H54 (cell line): ENCODE measurements around the gene ACSBG1.

ENCODE experiments used
- DNase-seq: peaks from one replicate; pipeline ENCODE4 v3.0.0; 2011; ENCODE audit warnings: low spot score, mixed read lengths; ENCODE audit not compliant: insufficient read length
- FAIRE-seq: peaks from 3 replicates; lab custom pipeline; 2011; peaks lifted over from hg19 to GRCh38; lab: Jason Lieb, UNC
- POLR2A ChIP-seq: IDR thresholded peaks from 2 replicates; pipeline ENCODE4 v1.6.1; 2011; ENCODE audit warnings: low read depth, mild to moderate bottlenecking, low read length

ACSBG1 gene

DNA sequence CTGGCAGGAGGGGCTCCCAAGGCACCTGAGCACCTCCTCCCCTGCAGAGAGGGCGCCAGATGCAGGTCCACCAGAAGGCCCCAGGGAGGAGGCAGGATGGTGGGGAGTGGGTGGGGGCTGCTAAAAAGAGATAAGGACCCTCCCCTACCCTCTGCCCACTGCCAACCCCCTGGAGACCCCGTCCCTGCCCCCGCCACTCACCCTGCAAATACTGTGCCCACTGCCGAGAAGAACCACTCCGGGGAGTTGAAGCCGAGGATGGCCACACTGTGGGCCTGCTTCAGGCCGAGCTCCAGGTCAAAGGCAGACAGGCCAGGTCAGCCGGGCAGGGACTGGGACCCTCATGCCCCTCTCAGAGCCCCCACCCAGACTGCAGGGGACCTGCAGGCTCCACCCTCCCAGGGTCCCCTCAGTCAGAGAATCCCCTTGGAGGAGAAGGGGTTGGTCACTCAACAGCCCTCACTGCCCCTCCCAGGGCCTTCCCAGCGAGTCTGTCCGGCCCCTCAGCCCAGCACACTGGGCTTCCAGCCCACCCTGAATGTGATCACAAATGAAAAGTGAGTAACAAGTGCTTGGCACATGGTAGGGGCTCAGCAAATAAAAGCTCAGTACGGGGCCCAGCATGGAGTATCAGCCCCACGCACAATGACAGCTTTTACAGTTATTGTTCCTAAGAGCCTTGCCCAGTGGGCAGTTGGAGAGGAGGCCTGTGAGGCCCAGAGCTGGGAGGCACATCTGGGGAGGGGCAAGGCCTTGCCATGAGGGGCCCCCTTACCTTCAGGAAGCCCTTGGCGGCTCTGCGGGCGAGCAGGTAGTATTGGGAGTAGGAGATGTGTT lies 40.4 kb downstream of the ACSBG1 start:
- no peak for TF ChIP-seq POLR2A
- FAIRE-seq (no peak), DNase-seq (no peak)

DNA sequence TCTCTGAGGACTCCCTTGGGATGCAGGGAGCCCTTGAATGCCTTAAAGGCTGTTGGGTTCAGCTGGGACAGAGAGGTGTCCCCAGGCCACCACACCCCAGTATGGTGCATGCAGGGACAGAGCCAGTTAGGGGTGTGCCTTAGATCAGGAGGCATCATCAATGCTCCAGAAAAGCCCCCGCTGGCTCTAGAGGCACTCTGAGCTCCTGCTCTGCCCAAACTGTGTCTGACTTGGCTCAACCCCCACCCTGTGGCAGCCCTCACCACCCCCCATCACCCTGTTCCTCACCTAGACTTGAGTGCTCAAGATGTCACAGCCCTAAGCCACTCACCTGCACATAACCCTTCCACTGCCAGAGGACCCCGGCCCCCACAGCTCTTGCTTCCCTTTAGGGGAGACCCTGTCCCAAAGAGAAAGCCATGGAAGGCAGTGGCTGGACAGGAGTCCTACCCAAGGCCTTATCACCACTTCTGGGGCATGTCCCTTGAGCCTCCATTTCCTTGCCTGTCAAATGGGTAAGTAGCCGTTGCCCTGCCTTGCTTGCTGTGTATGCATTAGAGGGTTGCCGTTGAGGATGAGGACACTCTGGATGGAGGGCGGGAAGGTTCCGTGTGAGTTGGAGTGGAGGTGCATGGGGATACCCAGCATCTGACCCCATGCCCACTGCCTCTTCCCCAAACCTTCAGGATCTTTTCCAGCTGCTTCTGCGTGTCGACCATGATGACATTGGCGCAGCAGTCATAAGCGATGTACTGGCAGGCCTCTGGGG lies 41.4 kb downstream of the ACSBG1 start:
- DNase-seq (no peak), FAIRE-seq (no peak)
- TF ChIP-seq POLR2A = no peak

DNA sequence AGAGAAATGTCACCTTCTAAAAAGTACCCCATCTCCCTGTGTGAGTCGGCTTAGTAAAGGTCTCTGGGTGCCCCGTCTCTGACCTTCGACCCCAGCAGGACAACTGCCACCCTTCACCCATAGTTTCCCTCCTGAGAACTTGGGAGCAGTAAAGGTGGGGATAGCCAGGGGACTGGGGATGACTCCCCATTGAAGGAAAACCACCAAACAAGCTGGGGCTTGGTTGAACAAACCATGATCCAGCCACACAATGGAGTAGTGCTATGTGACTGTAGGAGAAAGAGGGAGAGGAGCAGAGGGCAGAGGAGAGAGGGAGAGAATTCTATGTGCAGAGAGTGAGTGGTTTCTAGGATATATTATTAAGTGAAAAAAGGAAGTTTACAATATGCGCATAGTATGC lies 51.5 kb downstream of the ACSBG1 start:
- no peak for FAIRE-seq
- no peak for TF ChIP-seq POLR2A
- DNase-seq = no peak

DNA sequence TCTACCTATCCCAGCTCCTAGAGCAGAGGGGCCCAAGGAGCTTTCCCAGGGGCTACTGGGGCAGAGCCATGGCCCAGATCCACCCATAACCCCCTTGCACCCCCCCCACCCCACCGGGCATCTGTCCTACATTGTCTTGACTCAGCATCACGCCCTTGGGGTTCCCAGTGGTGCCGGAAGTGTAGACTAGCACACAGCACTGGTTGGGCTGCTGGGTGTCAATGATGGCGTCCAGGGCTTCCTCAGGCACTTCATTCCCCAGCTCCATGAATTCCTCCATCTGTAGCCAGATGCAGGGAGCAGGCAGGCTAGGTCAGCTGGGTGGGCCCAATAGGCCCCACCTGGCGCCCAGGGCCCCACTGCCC lies 52.0 kb downstream of the ACSBG1 start:
- no peak for DNase-seq
- no peak for FAIRE-seq
- no peak for TF ChIP-seq POLR2A

DNA sequence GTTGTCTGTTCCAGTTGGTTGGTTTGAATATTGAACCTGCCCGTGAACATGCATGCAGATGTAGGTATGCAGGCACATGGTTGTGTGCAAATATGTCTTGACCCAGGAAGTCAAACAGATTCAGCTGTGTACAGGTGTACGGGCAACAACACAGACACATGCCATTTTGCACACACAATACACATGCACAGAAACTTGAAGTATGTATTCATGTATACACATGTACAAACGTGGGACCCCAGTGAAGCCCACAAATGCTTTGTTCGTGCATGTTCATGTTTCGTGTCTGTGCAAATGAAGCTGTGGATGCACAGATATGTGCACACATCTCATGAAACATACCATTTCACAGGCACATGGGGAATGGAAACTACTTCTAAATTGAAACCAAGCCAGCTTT lies 54.5 kb downstream of the ACSBG1 start:
- TF ChIP-seq POLR2A = no peak
- FAIRE-seq (no peak), DNase-seq (no peak)

DNA sequence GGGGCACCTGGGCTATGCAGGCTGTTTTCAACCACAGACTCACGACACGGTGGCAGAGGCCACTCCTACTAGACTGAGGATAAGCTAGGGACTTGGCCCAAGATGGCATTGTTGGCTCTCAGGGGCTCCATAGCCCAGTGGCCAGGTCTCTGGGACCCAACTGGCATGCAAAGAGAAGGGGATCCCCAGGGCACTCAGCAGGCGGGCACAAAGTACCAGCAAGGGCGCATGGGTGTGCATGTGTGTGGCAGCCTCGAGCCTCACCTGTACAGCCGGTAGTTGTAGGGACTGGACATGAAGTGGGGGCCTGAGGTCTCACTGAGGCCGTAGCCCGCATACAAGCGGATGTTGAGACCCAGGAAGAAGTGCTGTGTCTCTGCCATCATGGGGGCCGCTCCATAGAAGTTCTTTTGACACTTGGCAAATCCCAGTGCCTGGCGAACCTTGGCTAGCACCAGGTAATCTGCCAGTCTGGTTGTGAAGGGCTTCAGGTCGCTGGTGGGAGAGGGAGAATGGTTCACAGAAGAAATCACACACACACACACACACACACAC lies 55.0 kb downstream of the ACSBG1 start:
- TF ChIP-seq POLR2A = no peak
- FAIRE-seq (no peak), DNase-seq (no peak)

DNA sequence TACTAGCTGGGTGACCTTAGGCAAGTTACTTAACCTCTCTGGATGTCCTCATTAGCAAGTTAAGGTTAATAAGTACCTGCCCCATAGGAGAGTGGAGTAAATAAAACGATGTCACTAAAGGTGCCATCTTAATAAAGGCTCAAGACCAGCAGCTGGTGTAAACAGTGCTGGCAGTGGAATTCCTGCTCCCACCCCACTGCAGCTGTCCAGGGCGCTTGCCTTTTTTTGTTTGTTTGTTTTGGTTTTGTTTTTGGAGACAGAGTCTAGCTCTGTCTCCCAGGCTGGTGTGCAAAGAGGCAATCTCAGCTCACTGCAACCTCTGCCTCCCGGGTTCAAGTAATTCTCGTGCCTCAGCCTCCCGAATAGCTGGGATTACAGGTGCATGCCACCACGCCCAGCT lies 56.3 kb downstream of the ACSBG1 start:
- FAIRE-seq = no peak
- TF ChIP-seq POLR2A = no peak

DNA sequence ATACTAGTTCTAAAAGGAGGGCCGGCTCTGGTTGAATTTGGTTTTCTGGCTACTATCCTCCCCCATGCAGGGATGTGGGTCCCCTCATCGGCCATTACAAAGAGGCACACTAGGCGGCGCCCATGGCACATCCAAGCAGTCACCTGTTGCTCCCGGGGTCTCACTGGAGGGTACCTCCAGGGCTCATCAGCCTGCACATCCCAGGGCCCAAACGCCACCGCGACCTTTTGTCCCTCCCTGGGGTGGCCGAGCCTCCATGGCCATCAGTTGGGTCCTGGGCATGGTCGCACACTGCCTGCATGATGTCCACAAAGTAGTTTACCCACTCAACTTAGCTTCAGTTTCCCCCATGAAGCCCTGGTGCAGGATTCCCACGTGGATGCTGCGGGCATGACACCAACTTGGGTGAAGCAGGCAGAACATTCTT lies 56.9 kb downstream of the ACSBG1 start:
- no peak for TF ChIP-seq POLR2A
- peak; percentile 36 for DNase-seq
- no peak for FAIRE-seq

More for the DNA sequence above, 56.3 kb downstream of the ACSBG1 start:
- no peak for DNase-seq

DNA sequence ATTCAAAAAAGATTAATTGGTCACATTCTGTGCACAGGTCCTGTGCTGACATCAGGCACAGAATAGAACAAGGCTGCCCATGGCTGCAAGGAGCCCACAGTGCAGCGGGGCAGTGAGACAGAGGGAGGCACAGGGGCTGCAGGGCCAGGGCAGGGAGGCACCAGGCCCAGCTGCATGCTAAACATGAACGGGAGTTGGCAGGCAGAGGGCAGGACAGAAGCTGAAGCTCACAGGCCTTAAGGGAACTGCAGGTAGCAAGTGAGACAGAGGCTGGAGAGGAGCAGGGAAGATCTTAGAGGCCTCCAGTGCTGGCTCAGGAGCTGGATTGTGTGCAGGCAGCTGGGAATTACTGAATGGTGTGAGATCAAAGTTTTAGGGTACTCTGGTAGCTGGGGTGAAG lies 59.0 kb downstream of the ACSBG1 start:
- no peak for FAIRE-seq
- TF ChIP-seq POLR2A = no peak
- DNase-seq = no peak

DNA sequence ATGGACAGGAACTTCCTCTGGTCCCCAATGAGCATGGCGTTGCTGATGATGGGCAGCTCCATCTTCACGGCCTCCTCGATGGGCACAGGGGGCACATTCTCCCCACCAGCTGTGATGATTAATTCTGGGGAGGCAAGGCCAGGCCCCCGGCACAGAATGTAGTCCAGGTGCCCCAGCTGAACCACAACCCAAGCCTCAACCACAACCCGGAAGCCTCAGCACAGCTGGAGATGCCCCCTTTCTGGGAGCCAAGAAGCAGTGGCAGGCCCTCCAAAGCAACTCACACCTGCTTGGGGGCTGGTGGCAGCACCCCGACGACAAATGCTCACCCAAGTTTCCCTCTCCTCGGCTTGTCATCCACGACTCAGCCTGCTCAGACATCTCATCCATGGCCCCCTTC lies 60.0 kb downstream of the ACSBG1 start:
- TF ChIP-seq POLR2A = no peak
- FAIRE-seq (no peak), DNase-seq (no peak)

DNA sequence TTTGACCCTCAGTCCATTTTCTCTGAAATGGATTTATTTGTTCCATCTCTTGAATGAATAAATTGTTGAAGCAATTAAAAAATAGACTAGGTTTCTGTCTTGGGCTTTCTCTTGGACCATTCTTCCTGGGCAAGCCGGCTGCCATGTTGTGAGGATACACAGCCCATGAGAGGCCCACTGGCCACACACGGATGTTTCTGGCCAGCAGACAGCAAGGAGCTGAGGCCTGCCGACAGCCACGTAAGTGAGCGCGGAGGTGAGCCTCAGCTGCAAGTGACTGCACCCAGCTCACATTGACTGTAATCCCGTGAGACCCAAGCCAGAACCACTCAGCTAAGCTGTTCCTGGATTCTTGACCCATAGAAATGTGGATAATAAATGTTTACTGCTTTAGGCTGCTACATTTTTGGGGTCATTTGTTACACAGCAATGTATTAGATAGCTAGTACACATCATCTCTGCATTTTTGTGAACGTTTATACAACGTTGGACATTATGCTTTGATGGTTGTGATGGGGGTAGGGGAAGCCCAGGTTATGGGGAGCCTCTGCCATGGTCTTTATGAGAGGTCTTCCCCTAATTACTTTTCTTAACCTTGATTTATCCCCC lies 62.4 kb downstream of the ACSBG1 start:
- no peak for TF ChIP-seq POLR2A
- FAIRE-seq = no peak
- DNase-seq = no peak

DNA sequence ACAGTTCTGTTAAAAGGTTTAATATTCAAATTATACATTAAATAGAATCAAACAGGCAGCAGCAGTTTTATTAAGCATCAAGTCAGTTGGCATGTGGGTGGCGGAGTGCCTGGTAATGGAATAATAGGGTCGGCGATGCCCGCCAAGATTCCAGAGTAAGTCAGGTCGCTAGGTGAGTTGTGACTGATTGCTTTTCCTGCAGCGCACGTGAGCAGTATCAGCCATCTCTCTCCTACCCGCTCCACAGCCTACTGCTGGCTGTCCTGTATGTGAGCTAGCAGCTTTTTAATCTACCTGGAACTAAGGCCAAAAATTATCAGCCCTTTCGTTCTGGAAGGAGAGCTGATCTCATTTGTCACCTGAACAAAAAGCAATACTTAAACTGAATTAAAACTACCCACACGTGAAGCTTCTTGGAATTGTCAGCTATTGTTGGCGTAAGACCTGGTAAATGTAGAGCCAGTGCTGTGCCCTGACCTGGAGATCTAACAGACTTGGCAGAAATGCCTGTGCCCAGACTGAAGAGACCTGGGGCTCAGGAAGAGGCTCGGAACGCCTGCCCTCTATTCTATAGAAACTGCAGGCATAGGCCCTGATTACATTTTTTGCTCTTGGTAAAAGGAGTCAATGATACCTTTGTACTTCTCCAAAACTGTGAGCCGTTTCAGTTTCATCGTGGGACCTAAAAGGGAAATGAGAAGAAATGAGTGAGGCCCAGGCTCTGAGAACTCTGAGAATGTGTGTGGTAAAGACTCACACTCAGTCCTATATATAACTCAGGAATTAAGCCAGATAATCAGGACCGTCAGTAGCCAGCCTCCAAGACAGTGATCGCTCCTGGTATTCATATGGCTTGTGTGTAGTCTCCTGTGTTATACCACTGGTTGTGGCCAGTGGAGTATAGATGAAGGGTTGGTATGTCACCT lies 63.3 kb downstream of the ACSBG1 start:
- TF ChIP-seq POLR2A = no peak
- FAIRE-seq = no peak

DNA sequence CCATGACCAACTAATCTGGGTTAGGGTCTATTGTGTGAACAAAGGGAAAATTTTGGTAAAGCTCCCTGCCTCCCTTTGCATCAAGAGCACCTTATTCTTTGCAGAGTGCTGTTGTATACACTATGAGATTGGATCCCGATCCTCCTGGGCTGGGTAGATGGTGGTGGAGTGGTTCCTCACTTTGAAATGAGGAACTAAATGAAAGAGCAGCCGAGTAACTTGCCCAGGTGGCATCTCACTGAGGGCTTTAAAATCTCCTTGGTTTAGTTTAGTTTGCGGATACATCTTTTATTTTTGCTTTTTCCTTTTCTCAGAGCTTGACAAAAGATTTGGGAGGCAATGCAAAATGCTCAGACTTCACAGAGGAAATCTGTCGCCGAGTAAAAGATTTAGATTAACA lies 65.8 kb downstream of the ACSBG1 start:
- TF ChIP-seq POLR2A = no peak
- DNase-seq (no peak), FAIRE-seq (no peak)

More for the DNA sequence above, 63.3 kb downstream of the ACSBG1 start:
- no peak for DNase-seq
